Measurements from ENCODE around the gene COLEC11.
"Not testable (repeated sequence)": the region's sequence is repeated elsewhere in the genome, so short reads cannot be mapped to it uniquely, and the experiment has no call there.

Gene COLEC11

DNA sequence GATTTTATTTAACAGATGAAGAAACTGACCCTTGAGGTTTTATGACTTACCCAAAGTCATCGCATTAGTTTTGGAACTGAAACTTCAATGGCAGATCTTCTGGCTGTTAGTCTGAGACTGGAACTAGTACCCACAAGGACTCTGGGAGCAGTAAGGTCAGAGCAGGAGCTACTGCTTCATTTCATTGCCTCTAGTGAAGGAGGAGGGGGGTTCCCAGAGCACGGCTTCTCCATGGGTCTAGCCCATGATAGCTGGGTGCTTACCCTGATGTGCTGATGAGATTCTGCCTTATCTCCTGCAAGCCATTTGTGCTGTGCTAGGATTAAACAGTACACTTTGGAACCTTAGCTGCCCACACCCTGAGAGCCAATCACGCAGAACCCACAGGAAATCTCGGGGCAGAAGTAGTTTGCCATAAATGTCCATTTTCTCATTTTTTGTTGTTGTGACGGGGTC, 31.4 kb upstream of the COLEC11 start:
- TF ChIP-seq, protein P1, sequence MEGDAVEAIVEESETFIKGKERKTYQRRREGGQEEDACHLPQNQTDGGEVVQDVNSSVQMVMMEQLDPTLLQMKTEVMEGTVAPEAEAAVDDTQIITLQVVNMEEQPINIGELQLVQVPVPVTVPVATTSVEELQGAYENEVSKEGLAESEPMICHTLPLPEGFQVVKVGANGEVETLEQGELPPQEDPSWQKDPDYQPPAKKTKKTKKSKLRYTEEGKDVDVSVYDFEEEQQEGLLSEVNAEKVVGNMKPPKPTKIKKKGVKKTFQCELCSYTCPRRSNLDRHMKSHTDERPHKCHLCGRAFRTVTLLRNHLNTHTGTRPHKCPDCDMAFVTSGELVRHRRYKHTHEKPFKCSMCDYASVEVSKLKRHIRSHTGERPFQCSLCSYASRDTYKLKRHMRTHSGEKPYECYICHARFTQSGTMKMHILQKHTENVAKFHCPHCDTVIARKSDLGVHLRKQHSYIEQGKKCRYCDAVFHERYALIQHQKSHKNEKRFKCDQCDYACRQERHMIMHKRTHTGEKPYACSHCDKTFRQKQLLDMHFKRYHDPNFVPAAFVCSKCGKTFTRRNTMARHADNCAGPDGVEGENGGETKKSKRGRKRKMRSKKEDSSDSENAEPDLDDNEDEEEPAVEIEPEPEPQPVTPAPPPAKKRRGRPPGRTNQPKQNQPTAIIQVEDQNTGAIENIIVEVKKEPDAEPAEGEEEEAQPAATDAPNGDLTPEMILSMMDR (IDR thresholded peaks at IDR 0.05; ENCODE audit: low read depth, low read length) = no peak
- DNase-seq (ENCODE audit: low read depth in 2 of 2) = no peak
- H3K4me3 ChIP-seq (replicated peaks in 1 of 2; ENCODE audit: low read depth in 2 of 2, low read length in 2 of 2) = no peak overlapping the region

DNA sequence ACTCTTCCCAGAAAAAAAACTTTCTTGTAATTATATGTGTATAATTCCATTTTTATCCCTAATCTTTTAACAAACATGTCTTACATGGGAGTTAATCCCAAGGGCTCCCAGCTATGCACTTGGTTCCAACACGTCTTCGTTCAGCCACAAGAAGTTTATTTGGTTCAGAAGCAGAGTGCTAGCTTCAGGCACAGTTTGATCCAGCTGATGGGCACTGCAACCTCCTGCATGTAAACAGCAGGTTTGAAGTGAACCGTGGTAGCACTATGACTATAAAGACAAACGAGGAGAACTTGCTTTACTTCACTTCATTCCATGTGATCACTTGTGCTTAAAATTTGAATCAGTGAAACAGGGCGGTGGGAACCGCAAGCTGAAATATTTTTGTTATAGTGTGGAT, 29.8 kb upstream of the COLEC11 start:
- TF ChIP-seq, protein P1 (IDR thresholded peaks at IDR 0.05; ENCODE audit: low read depth, low read length) = no peak
- H3K4me3 ChIP-seq (replicated peaks in 1 of 2; ENCODE audit: low read depth in 2 of 2, low read length in 2 of 2) = no peak overlapping the region
- no peak for DNase-seq (ENCODE audit: low read depth in 2 of 2)

DNA sequence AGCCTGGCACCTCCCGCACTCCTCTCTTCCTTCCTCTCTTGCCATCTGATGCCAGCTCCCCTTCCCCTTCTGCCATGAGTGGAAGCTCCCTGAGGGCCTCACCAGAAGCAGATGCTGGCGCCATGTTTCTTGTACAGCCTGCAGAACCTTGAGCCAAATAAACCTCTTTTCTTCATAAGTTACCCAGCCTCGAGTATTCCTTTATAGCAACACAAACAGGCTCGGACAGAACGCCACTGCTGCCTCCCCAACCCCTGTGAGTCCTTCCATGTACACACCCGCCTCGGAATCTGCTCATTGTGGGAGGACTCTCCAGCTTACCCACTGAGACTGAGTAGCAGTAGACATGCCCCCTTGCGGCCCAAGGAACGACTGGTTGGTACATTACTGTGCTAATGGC, 28.1 kb upstream of the COLEC11 start:
- no peak for DNase-seq (ENCODE audit: low read depth in 2 of 2)
- TF ChIP-seq, protein P1 (IDR thresholded peaks at IDR 0.05; ENCODE audit: low read depth, low read length) = no peak
- no peak overlapping the region for H3K4me3 ChIP-seq (replicated peaks in 1 of 2; ENCODE audit: low read depth in 2 of 2, low read length in 2 of 2)

DNA sequence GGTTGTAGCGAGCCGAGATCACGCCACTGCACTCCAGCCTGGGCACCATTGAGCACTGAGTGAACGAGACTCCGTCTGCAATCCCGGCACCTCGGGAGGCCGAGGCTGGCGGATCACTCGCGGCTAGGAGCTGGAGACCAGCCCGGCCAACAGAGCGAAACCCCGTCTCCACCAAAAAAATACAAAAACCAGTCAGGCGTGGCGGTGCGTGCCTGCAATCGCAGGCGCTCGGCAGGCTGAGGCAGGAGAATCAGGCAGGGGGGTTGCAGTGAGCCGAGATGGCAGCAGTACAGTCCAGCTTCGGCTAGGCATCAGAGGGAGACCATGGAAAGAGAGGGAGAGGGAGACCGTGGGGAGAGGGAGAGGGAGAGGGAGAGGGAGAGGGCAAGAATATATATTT, 25.3 kb upstream of the COLEC11 start:
- DNase-seq (ENCODE audit: low read depth in 2 of 2); H3K4me3 ChIP-seq (replicated peaks in 1 of 2; ENCODE audit: low read depth in 2 of 2, low read length in 2 of 2): not testable (repeated sequence)

- H3K4me3 ChIP-seq (replicated peaks in 1 of 2; ENCODE audit: low read depth in 2 of 2, low read length in 2 of 2) = no peak overlapping the region
- no peak for DNase-seq (ENCODE audit: low read depth in 2 of 2)
Observed at GRCh38 chr2:3571284-3571683, 23.6 kb upstream of the COLEC11 start.

DNA sequence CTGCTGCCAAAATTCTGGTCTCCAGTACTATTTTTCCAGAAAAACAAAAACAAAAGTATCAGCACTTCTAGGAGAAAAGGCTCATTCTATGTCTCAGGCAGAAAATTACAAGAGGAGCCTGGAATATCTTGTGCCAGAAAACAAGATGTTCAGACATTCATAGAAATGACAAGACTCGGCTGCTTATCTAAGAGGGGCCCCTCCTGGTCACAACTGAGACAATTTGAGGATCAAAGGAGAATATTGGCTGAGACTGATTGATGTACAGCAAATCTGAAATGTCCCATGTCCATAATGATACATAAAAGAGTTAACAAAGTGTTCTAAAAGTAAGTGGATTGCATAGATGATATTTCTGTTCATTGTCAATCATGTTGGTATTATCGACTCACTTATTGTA, 22.3 kb upstream of the COLEC11 start:
- DNase-seq (ENCODE audit: low read depth in 2 of 2) = no peak
- TF ChIP-seq, protein P1 (IDR thresholded peaks at IDR 0.05; ENCODE audit: low read depth, low read length) = no peak

More at GRCh38 chr2:3571284-3571683, 23.6 kb upstream of the COLEC11 start:
- TF ChIP-seq, protein P1 (IDR thresholded peaks at IDR 0.05; ENCODE audit: low read depth, low read length) = no peak

DNA sequence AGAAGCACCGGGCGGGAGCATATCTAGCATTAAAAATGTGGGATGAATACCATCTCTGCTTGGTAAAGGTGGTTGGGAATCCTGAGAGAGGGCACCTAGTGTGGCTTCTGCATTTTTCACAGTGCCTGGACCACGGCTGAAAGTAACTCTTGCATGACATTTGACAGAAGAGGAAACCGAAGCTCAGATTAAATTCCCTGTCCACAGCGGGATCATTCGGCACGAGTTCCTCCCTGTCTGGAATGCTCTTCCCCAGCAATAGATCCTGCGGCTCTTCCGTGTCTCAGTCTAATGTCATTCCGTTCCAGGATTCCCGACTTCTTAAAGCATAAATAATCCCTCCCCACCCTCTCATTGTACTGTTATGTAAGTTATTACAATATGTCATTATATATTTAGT, 20.8 kb upstream of the COLEC11 start:
- TF ChIP-seq, protein P1 (IDR thresholded peaks at IDR 0.05; ENCODE audit: low read depth, low read length) = no peak
- H3K4me3 ChIP-seq (replicated peaks in 1 of 2; ENCODE audit: low read depth in 2 of 2, low read length in 2 of 2) = no peak overlapping the region
- no peak for DNase-seq (ENCODE audit: low read depth in 2 of 2)

More for the DNA sequence above, 22.3 kb upstream of the COLEC11 start:
- H3K4me3 ChIP-seq (replicated peaks in 1 of 2; ENCODE audit: low read depth in 2 of 2, low read length in 2 of 2) = no peak overlapping the region

Measured in cardiac fibroblast (primary cell).